ENCODE results near the gene GOLGA2.
A peak's percentile ranks its signal among the peaks of the same experiment; 100 is the strongest.
"Not testable (repeated sequence)": the region's sequence is repeated elsewhere in the genome, so short reads cannot be mapped to it uniquely, and the experiment has no call there.

GOLGA2 gene

DNA sequence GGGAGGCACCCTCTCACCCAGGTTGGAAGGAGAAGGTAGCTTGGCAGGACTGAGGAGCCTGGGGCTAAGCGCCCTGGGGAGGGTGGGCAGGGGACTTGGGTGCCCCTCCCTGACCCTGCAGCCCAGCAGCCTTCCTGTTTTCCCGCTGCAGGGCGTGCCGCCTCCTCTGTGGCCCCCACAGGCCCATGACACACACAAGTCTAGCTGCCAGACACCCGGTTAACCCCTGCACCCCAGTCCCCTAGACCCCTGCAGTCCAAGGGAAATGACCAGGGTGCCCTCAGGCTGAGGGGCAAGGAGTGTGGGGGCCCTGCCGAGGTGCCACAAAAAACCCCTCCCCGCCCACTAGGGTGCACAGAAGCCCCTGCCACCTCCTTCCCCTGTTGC lies 33.0 kb downstream of the GOLGA2 start:
- no peak for DNase-seq (ENCODE audit: low spot score)

DNA sequence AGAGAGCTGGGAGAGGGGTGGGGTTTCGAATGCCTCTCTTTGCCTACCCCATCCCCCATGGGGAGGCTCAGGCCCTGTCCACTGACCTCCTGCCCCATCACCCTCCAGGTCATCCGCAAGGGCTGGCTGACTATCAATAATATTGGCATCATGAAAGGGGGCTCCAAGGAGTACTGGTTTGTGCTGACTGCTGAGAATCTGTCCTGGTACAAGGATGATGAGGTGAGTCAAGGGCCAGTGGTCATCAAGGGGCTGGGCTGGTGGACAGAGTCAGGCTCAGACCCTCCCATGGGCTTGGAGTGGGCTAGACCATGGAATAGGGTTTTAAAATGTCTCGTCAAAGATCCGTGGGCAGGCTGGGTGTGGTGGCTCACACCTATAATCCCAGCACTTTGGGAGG lies 33.7 kb downstream of the GOLGA2 start:
- no peak for DNase-seq (ENCODE audit: low spot score)

GRCh38 chr9:128233817-128234406 lies 41.9 kb downstream of the GOLGA2 start:
- no peak for DNase-seq (ENCODE audit: low spot score)

- DNase-seq (ENCODE audit: low spot score) = peak; percentile 9
These were observed 43.0 kb downstream of the GOLGA2 start for GRCh38 chr9:128232528-128233428.

- DNase-seq (ENCODE audit: low spot score) = no peak
These were observed 43.9 kb downstream of the GOLGA2 start for GRCh38 chr9:128231638-128232527.

DNA sequence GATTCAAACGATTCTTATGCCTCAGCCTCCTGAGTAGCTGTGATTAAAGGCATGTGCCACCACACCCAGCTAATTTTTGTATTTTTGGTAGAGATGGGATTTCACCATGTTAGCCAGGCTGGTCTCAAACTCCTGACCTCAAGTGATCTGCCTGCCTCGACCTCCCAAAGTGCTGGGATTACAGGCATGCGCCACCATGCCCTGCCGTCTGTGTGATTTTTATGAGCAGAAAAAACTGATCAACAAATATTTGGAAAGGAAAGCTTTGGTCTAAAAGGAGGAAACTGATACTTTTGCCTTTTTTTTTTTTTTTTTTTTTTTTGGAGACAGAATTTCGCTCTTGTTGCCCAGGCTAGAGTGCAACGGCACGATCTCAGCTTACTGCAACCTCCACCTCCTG lies 44.9 kb downstream of the GOLGA2 start:
- not testable (repeated sequence) for DNase-seq (ENCODE audit: low spot score)

DNA sequence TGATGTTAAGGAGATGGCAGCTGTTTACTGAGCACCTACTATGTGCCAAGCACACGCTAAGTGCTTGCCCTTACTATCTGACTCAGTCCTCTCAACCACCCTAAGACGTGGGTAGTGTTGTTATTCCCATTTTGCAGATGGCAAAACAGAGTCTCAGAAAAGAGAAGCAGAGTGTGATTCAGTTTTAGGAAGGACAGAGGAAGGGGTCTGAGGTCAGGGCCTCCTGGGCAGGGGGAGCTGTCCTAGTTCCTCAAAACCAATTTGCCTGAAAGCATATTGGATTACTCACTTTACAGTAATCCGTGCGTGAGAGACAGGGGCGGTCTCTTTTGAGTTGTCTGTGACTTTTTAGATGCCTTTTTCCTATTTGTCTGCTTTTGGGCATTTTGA lies 49.4 kb downstream of the GOLGA2 start:
- no peak for DNase-seq (ENCODE audit: low spot score)

DNA sequence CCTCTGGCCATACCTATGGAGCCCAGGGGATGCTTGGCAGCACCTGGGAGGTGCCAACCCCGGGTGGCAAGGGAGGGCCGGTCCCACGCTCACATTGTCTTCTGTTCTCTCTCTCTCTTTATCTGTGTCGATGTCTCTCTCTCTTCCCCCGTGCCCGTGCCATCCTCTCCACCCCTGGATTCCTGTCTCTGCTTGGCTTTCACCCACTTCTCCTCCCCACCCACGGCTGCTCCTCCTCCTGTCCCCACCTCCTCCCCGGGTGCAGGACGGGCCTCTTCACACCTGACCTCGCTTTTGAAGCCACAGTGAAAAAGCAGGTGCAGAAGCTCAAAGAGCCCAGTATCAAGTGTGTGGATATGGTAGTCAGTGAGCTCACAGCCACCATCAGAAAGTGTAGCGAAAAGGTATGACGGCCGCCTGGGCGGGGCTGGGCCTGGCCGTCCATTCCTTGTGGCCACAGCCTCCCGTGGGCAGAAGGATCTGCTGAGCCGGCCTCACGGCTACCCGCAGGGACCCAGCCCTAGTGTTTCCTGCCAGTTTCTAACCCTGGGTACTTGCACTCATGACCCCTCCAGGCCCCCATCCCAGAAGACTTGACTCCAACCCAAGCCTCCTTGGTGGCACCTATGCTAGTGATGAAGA lies 49.9 kb downstream of the GOLGA2 start:
- no peak for DNase-seq (ENCODE audit: low spot score)

DNA sequence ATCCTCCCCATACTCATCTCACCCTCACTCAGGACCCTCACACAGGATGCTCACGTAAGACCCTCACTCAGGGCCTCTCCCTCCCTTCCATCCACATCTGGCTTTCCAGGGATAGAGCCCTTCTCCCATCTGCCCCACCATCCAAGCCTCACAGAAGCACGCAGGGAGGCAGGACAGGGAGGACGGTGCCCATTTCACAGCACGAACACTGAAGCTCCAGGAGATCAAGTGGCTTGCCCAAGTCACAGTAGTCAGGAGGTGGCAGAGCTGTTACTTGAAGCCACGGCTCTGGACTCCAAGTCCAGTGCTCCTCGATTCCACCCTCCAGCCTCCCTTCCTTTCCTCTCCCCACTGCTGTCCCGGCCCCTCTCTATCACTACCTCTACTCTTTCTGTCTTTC lies 50.9 kb downstream of the GOLGA2 start:
- DNase-seq (ENCODE audit: low spot score) = no peak

GRCh38 chr9:128222880-128223670 lies 52.7 kb downstream of the GOLGA2 start:
- DNase-seq (ENCODE audit: low spot score) = no peak

DNA sequence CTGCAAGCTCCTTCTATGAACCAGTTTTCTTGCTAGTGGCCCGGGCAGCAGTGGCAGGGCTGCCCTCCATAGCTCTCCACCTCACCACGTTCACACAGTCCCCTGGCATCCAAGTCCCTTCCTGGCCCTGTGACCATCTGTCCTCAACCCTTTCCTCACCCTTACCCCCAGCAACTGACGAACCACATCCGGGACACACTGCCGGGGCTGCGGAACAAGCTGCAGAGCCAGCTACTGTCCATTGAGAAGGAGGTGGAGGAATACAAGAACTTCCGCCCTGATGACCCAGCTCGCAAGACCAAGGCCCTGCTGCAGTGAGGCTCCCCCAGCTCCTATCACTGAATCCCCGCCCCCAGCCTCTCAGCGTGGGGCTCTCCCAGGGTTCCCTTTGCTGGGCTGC lies 53.8 kb downstream of the GOLGA2 start:
- DNase-seq (ENCODE audit: low spot score) = no peak

- DNase-seq (ENCODE audit: low spot score) = no peak
These were observed 56.0 kb downstream of the GOLGA2 start for GRCh38 chr9:128219831-128220230.

DNA sequence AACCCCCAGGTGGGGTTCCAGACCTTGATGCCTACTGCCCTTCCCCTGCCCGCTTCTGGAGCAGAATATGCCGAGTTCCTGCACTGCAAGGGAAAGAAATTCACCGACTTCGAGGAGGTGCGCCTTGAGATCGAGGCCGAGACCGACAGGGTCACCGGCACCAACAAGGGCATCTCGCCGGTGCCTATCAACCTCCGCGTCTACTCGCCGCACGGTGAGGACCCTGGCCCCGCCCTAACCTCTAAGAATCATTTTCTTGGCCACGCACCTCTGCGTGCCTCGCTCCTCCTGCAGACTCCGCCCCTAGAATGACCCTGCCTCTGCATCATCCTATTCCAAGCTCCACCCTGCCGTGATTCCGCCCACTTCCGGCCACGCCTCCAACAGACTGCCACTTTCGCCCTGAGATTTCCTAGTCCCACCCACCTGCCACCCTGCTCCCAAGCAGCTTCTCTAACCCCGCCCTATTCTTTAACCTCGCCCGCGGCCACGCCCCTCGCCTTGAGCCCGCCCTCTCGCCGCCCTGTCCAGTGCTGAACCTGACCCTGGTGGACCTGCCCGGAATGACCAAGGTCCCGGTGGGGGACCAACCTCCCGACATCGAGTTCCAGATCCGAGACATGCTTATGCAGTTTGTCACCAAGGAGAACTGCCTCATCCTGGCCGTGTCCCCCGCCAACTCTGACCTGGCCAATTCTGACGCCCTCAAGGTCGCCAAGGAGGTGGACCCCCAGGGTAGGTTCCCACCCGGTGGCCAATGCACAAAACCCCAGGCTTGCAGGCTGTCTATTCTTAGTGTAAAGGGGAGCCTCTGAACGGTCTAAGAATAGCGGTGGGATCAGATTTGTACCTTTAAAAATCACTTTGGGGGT lies 57.1 kb downstream of the GOLGA2 start:
- peak; percentile 100 for DNase-seq (ENCODE audit: low spot score)

DNA sequence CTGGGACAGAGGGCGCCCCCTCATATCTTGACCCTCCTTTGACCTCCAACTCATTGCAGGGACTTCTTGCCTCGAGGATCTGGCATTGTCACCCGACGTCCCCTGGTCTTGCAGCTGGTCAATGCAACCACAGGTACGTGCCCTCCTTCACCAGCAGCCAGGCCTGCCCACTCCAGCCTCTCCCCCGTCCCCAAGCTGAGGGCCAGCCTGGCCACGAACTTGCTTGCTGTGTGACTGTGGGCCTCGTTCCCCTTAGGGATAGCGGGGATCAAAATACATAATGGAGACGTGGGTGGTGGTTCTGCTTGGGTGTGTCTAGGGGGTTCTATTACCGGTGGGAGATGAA lies 57.7 kb downstream of the GOLGA2 start:
- no peak for DNase-seq (ENCODE audit: low spot score)

GRCh38 chr9:128216781-128217553 lies 58.8 kb downstream of the GOLGA2 start:
- no peak for DNase-seq (ENCODE audit: low spot score)

- no peak for DNase-seq (ENCODE audit: low spot score)
These were observed 60.1 kb downstream of the GOLGA2 start for GRCh38 chr9:128215491-128216409.

DNA sequence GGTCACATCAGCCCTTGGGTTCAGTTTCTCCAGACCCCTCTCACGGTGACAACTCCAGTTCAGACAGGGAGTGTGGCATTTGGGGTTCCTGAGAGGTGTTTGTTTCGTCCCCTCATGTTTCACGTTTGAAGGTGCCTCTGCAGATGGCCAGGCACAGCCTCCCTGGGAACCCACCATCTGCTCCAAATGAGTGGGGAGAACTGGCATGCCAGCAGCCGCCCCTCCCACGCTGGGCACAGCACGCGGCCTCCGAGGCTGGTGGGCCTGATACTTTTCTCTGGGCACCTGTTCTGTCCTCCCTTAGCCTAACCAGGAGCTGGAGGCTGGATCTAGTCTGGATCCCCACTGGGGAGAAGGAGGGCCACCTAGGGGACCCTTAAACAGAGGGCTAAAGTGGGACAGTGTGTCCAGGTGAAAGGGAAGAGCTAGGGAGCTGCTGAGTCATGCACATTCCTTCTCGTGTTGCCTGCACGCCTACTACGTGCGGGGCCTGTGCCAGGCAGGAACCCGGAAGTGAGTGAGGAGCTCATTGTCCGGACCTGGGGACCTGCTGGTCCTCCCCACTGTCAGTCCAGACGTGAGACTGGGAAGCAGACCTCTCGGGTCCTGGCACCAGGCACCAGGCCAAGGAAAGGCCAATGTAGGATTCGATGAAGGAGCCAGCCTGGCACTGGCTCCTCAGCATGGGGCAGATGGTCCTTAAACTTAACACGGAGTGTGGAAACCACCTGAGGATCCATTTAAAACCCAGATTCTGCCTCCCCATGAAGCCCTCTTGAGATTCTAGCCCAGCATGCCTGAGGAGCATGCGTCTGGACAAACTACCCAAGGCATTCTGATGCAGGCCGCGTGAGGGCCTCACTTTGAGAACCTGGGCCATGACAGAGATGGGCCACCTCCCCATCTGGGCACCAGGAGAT lies 61.0 kb downstream of the GOLGA2 start:
- DNase-seq (ENCODE audit: low spot score) = peak; percentile 5

Measured in iPS-NIHi11 (cell line).